NCI-H1436 (cell line): Measurements from ENCODE around the gene NEK7.
"Not testable (repeated sequence)": the region's sequence is repeated elsewhere in the genome, so short reads cannot be mapped to it uniquely, and the experiment has no call there.

Experiments used
- DNase-seq: peaks from one replicate; lab custom pipeline; 2025; lab: John Stamatoyannopoulos, UW

Gene NEK7

DNA sequence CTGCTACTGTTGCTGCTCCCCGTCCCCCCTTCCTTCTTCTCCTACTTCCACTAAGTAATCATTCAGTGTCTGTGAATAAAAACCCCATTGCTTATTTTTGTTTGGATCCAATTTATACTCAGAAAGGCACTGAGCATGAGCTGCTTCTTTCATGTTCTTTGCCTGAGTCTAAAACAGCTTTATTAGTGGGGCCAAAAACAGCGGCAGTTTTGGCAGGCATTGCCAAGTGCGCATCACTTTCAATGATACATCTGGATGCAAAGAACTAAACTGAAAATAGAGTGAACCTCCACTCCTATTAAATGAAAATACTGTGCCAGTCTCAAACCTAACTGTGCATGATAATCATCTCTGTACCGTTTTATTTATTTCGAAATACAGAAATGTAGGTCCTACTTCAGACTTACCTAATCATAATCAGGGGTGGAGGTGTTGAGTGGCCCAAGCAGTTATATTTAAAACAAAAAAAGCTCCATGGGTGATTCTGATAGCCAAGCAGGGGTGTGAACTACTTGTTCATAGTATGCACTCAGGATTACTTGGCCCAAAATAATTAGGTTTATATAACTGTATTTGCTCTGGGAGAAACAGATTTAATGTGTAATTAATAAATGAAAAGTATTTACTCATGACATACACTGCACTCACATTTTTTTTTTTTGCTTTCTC is 48.4 kb downstream of the NEK7 start:
- DNase-seq, result no peak

DNA sequence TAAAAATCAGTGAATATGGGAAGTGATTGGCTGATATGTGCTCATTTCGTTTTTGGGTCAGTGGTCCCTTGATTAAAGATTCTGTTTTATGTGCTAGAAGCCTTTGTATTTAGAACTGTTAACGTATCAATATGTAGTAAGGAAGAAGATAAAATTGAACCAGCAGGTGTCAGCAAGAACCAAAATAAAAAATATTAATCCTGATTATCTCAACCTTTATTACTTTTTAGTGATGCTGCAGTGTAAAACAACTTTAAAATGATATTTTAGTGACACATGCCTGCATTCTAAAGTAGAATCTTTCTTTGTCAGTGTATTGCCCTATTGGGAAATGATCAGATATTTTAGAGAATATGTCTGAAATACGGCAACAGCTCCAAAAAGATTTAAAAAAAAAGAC is 49.5 kb downstream of the NEK7 start:
- DNase-seq, result no peak

DNA sequence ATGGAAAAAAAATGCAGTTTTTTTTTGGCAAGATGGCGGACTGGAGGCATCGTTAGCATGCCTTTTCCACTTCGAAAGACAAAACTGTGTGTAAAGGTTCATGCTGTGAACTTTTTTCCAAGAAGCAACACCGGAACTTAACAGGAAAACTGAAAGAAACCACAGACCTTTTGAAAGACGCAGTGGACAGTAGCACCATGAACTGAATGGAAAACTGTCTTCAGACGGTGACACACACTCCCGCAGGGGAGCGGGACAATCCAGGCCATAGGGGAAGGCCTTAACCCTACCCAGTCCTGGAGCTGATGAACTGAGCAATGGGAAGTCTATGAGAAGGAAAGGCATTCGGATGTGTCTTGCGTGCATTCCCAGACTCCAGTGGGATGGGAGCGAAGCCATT is 54.9 kb downstream of the NEK7 start:
- no peak for DNase-seq

DNA sequence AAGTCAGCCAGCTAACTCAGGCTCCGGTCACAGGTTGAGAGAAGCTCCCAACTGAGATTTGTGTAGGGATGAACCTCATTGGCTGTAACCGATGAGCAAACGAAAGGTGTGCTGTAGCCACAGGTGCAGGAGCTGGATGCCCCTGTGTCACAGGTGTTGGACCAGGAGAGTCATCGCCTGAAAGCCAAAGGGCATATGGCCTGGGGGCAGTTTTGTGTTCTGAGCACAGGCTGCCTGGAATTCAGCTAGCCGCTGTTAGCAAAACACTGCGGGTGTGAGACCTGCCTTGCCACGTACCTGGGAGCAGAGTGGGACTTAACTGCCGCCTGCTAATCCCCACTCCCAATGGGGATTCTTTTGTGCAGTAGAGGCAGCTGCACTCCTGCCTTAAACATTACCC is 55.3 kb downstream of the NEK7 start:
- DNase-seq, result no peak

DNA sequence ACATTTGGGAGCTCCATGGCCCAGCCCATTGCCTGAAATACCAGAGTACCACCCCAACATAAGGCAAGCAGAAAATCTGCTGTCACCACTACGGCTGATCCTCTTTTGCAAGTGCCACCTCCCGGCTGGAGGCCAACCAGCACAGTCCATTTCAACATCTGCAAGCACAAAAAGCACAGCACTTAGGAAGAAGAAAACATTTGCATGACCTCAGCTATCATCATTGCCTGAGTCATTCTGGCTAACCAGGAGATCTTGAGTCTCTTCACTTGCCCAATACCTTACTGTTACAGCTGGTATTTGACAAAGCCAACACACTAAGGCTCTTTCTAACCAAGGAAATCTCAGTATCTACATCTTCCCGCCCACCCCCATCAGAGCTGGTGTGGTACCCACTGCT is 55.9 kb downstream of the NEK7 start:
- no peak for DNase-seq

DNA sequence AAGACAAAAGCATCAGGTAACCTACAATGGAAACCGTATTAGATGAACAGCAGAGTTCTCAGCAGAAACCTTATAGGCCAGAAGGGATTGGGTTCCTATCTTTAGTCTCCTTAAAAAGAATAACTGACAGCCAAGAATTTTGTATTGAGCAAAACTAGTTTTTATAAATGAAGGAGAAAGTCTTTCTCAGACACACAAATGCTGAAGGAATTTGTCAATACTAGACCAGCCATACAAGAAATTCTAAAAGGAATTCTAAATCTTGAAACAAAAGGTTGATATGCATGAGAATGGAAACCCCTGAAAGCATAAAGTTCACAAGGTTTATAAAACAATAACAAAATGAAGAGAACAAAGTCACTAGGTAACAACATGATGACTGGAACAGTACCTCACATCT is 58.1 kb downstream of the NEK7 start:
- no peak for DNase-seq

DNA sequence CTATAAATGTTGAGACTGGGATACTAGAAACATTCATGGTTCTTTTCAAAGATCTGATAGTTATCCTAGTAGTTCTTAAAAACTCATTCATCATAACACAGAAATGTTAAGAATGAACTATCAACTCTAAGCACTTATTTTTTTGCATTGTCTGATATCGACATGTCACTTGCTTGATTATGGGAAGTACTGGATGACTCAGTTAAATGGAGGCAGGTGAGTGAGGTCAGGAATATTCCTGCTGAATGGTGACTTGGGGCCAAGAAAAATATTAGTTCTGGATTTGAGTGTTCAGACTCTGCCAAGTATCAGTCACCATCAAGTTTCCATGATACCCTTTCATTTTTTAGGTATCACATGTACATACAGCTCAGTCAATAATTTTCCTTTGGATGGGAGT is 63.6 kb downstream of the NEK7 start:
- DNase-seq, result no peak

DNA sequence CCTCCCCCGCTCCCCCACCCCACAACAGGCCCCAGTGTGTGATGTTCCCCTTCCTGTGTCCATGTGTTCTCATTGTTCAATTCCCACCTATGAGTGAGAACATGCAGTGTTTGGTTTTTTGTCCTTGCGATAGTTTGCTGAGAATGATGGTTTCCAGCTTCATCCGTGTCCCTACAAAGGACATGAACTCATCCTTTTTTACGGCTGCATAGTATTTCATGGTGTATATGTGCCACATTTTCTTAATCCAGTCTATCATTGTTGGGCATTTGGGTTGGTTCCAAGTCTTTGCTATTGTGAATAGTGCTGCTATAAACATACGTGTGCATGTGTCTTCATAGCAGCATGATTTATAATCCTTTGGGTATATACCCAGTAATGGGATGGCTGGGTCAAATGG is 70.2 kb downstream of the NEK7 start:
- DNase-seq, result not testable (repeated sequence)

DNA sequence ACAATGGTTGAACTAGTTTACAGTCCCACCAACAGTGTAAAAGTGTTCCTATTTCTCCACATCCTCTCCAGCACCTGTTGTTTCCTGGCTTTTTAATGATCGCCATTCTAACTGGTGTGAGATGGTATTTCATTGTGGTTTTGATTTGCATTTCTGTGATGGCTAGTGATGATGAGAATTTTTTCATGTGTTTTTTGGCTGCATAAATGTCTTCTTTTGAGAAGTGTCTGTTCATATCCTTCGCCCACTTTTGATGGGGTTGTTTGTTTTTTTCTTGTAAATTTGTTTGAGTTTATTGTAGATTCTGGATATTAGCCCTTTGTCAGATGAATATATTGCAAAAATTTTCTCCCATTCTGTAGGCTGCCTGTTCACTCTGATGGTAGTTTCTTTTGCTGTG is 70.7 kb downstream of the NEK7 start:
- not testable (repeated sequence) for DNase-seq

DNA sequence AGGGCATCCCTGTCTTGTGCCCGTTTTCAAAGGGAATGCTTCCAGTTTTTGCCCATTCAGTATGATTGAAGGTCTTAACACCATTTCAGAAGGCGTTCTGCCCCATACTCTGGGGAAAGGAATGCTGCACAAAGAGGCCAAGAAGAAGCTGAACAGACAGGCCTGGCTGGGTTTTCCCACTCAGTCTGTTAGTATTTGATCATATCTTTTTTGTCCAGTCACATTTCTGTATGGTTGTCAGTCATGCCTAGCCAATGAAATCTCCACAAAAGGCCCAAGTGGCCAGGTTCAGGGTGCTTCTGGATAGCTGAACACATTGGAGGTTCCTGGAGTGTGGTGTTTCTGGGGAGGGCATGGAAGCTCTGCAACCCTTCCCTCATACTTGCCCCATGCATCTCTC is 72.1 kb downstream of the NEK7 start:
- no peak for DNase-seq

DNA sequence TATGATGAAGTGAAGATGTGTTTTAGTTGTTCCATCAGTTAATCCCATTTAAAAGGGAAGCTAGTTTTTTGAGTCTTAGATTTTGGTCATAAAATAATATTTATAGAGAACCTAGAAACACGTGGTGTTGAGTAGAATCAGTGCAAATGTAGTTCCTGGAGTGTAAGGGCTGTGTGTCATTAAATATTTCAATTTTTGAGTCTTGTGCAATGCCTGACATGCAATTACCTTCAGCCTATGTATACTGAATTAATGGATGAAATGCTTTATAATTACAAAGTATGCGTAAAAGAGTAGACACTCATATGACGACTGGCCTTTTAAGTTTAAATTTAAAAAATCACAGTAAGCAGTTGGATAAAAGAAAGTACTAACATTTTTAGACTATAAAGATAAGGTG is 75.0 kb downstream of the NEK7 start:
- DNase-seq, result no peak

DNA sequence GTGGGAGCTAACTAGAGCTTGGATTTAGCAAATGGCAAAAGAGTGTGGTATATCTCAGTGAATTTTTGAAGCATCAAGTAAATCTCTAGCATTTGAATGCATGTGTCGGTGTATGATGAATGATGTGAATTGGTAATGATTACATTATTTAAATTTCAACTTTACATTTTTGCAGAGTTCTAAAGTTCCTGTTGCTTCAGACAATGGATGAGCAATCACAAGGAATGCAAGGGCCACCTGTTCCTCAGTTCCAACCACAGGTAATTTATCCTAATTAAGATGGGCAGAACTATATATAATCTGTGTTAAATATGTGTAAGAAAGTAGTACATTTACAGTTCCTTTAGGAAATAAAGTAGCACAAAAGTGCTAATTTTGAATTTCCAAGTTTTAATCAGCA is 75.6 kb downstream of the NEK7 start:
- no peak for DNase-seq

DNA sequence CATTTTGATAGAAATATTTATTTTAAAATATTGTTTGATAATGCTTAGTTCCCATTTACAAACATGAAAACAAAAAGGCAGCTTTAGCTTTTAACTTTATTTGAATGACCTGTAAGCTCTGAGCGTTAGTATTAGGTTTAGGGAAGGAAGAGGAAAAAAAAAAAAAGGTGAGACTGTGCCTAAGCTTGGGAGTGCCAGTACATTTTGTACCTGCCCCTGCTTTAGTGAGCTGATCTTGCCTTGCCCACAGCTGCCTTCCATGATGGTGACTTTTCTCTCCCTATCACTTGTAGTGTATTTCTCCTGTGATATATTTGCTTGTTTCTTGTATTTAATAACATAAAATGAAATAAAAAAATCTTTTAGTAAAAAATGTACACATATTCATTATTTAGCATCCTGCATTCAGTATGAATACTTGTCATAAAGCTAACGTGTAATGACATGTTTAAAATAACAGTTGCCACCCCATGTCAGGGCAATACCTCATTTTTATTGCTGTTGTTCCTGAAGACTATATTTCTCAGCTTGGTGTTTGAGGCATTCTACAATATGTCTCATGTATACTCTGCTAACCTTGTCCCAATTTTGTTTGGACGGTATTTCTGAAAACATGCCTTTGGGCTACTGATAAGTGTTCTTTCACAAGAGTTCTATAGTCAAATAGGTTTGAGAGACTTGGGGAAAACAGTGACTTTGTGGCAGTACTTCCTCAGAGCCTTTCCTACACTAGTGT is 76.3 kb downstream of the NEK7 start:
- DNase-seq, result no peak

DNA sequence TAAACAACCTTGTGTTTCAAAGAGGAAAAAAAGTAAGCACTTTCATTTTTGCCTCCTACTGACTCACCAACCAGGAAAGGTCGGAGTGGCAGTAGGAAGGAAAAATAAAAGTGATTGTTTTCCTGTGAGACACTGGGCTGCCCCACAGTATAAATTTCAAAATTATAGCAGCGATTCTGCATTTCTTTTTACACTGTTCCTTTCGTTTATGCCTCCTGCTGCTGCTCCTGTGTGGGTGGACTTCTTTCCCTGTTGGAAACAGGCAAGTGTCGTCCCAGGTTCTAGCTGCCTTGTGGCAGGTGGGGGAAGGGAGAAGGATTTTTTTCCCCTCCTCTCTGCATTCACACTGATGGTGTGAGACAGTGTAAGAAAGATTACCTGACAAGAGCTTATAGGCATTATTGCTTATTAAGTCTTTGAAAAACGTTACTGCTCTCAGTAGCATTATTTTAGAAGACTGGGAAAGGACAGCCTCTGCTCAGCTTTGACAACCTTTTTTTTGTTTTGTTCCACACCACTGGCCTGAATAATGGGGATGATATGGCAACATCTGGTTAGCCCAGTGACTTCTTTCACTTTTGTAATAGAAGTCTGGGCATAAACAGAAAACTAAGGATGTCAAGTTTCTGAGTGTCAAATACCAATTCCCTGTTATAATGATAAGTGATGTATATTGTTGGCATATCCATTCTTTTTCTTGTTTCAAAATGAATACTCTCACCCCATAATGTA is 77.9 kb downstream of the NEK7 start:
- DNase-seq, result no peak

DNA sequence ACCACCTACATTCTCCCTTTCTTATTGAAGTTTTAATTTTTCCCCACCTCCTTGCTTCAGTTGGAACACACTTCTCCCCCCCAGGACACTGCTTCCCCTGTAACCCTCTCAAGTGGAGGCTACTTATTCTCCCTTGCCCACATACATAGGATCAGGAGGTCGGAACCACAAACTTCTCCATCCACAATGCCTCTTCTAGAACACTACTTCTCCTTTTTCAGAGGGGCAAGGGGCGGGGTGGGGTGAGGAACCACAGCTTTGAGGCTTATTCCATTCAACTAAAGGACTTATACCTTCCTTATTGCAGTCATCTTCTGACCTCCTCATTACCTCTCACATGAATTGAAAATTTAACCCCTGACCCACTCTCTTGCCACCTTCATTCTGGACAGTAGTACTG is 81.3 kb downstream of the NEK7 start:
- no peak for DNase-seq

DNA sequence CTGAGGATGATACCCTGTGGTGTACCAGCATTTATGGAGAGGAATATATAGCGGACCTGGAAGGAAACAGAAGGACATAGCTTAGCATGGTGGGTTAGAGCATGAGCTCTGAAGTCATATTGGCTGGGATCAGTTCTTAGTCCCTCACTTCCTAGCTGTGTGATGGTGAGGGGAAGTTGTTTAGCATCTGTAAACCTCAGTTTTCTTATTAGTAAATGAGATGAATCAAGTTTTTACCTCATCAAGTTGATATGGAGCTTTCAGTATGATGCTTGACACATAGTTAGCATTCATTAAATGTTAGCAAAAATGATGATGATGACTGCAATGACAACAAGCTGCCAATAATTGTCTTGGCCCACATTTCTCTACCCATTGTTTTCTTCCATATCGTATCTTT is 84.8 kb downstream of the NEK7 start:
- DNase-seq, result no peak

DNA sequence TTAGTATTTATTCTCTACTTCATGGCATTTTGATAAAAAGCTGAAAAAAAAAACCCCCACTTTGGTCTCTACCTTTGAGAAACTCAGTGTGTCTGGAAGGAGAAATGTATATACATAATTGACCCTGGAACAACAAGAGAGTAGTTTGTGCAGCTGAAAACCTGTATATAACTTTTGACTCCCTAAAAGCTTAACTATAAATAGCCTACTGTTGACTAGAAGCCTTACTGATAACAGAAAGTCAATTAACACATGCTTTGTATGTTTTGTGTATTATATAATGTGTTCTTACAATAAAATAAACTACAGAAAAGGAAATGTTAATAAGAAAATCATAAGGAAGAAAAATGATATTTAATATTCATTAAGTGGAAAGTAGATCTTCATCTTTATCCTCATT is 88.0 kb downstream of the NEK7 start:
- DNase-seq, result no peak

DNA sequence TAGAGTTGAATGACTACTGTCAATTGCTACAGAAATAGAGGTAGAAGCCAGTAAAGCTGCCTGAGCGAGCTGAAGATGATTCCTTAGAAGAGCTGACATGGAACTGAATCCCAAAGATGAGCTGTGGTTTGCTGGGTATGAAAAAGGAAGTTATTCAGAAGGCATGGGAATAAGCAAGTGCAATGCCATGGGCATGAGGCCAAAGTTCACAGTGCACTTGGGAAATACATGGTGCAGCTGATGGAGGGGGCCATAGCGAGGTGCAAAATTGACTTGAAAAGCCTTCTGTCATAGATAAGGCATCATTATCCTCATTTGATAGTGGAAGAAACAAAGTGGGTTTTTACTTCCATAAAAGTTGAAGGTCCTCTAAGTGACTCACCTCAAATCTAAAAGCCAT is 88.6 kb downstream of the NEK7 start:
- DNase-seq, result no peak

DNA sequence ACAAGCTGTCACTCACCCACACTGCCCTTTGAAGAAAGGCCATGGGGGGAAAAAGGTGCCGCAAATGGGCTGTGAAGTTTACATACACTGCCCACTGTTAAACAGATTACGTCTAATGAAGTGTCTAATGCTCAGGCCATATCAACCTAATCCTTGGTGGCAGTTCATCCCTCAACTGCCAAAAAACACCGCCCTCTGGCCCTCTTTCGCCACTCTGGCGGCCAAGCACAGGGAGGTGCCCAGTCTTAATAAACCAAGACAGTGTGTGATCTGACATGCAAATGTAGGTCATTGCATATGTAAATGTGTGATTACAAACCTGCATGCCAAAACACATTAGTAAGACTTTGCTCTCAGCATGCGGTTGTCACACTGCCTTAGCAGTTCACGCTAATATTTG is 89.5 kb downstream of the NEK7 start:
- DNase-seq, result no peak

DNA sequence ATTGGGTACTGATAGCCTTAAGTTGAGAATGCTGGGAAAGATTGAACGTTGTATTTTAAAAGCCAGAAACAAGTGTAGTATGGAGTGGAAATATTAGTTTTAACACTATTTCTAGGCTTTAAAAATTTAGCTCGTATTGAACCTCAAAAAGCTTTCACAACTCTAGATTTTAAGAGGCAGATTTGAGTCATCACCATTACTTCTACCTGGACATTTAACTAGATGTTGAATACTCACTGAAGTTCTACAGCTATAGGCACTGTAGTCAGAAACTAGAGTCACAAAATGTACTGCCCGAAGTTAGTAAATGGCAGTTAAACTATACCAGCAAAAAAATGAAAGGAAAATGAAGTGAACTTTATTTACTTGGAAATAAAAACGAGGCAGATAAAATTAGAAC is 96.5 kb downstream of the NEK7 start:
- DNase-seq, result no peak

DNA sequence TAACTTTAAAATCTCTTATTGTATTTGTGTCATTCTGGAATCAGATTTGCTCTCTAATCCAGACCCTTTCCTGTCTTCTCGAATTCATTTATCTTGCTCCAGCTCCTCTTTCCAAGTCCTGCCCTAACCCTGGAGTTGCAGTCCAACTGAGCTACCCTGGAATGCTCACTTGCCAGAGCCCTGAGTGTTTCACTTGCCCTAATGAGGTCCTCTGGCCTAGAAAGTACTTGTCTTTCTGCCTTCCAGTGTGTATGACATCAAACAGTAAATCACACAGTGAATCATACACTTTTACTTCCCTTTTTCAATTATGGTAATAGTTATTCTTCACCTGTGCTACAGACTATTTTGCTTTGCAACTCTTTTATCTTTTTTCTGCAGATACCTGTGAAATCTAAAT is 96.9 kb downstream of the NEK7 start:
- DNase-seq, result no peak

DNA sequence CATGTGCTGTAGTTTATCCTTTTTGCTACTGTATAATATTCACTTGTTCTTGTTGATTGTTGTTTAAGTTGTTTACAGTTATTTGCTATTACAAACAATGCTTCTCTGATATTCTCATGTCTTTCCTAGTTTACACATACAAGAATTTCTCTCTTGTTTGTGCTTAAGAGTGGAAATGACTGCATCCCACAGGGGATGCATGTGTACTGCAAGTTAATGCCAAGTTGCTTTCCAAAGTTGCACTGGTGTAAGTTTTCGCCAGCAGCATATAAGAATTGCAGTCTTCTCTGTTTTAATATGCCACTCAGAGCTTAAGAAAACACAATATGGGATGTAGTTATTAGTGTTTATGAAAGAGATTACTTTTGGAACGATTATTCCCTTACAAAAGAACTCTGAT is 97.7 kb downstream of the NEK7 start:
- no peak for DNase-seq

DNA sequence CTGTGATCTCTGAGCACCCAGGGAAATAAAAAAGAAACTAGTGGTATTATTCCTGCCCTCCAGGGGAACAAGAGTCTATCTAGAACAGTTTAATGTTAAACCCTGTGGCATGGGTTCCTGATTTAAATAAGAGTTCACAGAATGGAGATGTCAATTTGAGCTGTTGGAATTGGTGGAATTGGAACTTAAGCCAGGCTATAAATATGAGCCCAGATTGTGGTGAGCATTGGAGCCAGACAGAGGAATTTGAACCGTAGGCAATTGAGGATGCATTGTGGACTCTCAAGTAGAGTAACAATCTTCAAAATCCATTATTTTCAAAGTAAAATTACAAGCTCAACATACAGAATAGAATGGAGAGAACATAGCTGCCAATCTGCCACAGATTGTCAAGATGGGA is 98.2 kb downstream of the NEK7 start:
- DNase-seq, result no peak
